ENCODE results near the gene GAS2L1.

- TF ChIP-seq CTCF (optimal IDR thresholded peaks at IDR 0.05 in 1 of 3, IDR thresholded peaks at IDR 0.05 in 1 of 3, conservative IDR thresholded peaks at IDR 0.05 in 1 of 3; ENCODE audit: extremely low read depth in 1 of 3, insufficient read depth in 2 of 3, low read length in 3 of 3) (no peak), EZH2 (IDR thresholded peaks at IDR 0.05; ENCODE audit: low read length) (no peak)
These were observed 11.5 kb downstream of the GAS2L1 start for GRCh38 chr22:29317827-29318454.
